HL-60 (cell line): Measurements from ENCODE around the gene PHF21B.
"Not testable (repeated sequence)": the region's sequence is repeated elsewhere in the genome, so short reads cannot be mapped to it uniquely, and the experiment has no call there.

Experiments
- DNase-seq, 2 experiments: peaks; one replicate each; pipeline ENCODE4 v3.0.0-alpha.2; 2010 to 2020; ENCODE audit warnings: low read depth in 1 of 2, low spot score in 1 of 2
- H3K27ac ChIP-seq: fragments of 250-450 bp; sonication (Bioruptor Pico); replicated peaks from 2 replicates; pipeline ENCODE4 v1.5.1; 2020; ENCODE audit warnings: mild to moderate bottlenecking, moderate library complexity
- H3K27me3 ChIP-seq: fragments of 250-450 bp; sonication (Bioruptor Pico); 2 replicates; pipeline ENCODE4 v1.5.1; 2021; ENCODE audit warnings: mild to moderate bottlenecking, moderate library complexity; ENCODE audit not compliant: insufficient read depth, poor library complexity, severe bottlenecking
- H3K4me3 ChIP-seq: replicated peaks from 2 replicates; pipeline ENCODE4 v1.5.1; 2011; ENCODE audit warnings: mild to moderate bottlenecking, control low read depth, low read length; ENCODE audit not compliant: insufficient read depth
- CTCF ChIP-seq: IDR thresholded peaks from one replicate; pipeline ENCODE4 v1.5.1; 2011; ENCODE audit warnings: low read length, control low read depth, inconsistent platforms; ENCODE audit not compliant: insufficient read depth
- GABPA ChIP-seq: IDR thresholded peaks from 2 replicates; pipeline ENCODE4 v1.6.1; 2012; ENCODE audit warnings: low read depth
- POLR2AphosphoS5 ChIP-seq: IDR thresholded peaks from 2 replicates; pipeline ENCODE4 v1.6.1; 2012; ENCODE audit warnings: low read depth
- REST ChIP-seq: IDR thresholded peaks from 2 replicates; pipeline ENCODE4 v1.6.1; 2012; ENCODE audit warnings: low read depth; ENCODE audit not compliant: insufficient replicate concordance
- SPI1 ChIP-seq: IDR thresholded peaks from 2 replicates; pipeline ENCODE4 v1.6.1; 2012; ENCODE audit warnings: low read depth, mild to moderate bottlenecking, borderline replicate concordance

PHF21B gene

GRCh38 chr22:44855855-44856254, 153.9 kb downstream of the PHF21B start:
- TF ChIP-seq SPI1 (no peak), POLR2AphosphoS5 (no peak)
- Histone ChIP-seq H3K4me3 (no peak overlapping the region), H3K27ac (no peak overlapping the region), H3K27me3 (no peaks in the 10 kb centered on the region)
- no peak for DNase-seq

GRCh38 chr22:44854641-44855040, 155.2 kb downstream of the PHF21B start:
- not testable (repeated sequence) for DNase-seq, H3K27me3 ChIP-seq, H3K27ac ChIP-seq, H3K4me3 ChIP-seq

GRCh38 chr22:44850946-44851345, 158.9 kb downstream of the PHF21B start:
- no peak overlapping the region for H3K4me3 ChIP-seq
- H3K27me3 ChIP-seq: no peaks in the 10 kb centered on the region
- no peak overlapping the region for H3K27ac ChIP-seq
- TF ChIP-seq GABPA (no peak), POLR2AphosphoS5 (no peak), REST (no peak), CTCF (no peak), SPI1 (no peak)
- DNase-seq: no peak

GRCh38 chr22:44848791-44849420, 160.9 kb downstream of the PHF21B start:
- TF ChIP-seq POLR2AphosphoS5 (no peak), CTCF (no peak), GABPA (no peak), REST (no peak), SPI1 (no peak)
- no peak overlapping the region for H3K27ac ChIP-seq
- H3K27me3 ChIP-seq: no peaks in the 10 kb centered on the region
- no peak overlapping the region for H3K4me3 ChIP-seq
- no peak for DNase-seq

- H3K27me3 ChIP-seq: no peaks in the 10 kb centered on the region
- DNase-seq: no peak
- TF ChIP-seq REST (no peak), SPI1 (no peak), GABPA (no peak), POLR2AphosphoS5 (no peak), CTCF (no peak)
- H3K4me3 ChIP-seq: no peak overlapping the region
- H3K27ac ChIP-seq: no peak overlapping the region
Observed at GRCh38 chr22:44848296-44848741, 161.5 kb downstream of the PHF21B start.
